ENCODE results near the gene SOSTDC1. TPM values are rescaled to one million over a fixed set of nuclear protein-coding genes. Genes with fewer than 3 reads are reported as not detected.

Gene SOSTDC1
- total RNA-seq, 2 experiments from 2014 or later = not detected

DNA sequence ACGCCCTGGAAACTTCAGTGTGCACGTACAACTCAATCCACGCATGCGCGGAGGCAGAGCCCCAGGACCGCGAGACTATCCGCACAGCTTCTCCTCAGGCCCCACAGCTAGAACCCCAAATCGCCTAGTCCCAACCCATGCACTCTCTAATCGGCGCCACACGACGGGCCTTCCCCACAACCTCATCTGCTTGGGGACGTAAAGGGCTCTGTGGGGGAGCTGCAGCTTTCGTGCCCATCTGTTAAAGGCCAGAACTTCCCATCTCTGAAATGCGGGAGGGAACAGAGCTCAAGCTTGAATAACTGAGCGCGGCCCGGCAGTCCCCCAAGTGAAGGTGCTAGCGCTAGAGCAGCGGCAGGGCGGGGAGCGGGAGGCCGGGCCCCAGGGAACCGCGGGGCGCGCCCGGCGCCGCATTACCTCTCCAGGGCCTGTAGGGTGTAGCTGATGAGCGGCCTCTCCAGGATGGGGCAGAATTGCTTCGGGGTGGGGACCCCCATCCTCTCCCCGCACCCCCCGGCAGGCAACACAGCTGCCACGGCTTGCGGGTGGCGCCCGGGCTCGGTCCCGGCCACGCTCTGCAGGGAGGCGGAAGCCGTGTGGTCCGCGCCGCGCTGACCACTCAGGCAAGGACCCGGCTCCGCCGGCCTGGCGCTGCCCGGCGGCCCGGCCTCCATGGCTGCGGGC is 44.7 kb downstream of the SOSTDC1 start:
- TF ChIP-seq, protein P1, sequence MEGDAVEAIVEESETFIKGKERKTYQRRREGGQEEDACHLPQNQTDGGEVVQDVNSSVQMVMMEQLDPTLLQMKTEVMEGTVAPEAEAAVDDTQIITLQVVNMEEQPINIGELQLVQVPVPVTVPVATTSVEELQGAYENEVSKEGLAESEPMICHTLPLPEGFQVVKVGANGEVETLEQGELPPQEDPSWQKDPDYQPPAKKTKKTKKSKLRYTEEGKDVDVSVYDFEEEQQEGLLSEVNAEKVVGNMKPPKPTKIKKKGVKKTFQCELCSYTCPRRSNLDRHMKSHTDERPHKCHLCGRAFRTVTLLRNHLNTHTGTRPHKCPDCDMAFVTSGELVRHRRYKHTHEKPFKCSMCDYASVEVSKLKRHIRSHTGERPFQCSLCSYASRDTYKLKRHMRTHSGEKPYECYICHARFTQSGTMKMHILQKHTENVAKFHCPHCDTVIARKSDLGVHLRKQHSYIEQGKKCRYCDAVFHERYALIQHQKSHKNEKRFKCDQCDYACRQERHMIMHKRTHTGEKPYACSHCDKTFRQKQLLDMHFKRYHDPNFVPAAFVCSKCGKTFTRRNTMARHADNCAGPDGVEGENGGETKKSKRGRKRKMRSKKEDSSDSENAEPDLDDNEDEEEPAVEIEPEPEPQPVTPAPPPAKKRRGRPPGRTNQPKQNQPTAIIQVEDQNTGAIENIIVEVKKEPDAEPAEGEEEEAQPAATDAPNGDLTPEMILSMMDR (conservative IDR thresholded peaks at IDR 0.05; ENCODE audit: low read length) = no peak
- no peak for TF ChIP-seq EZH2phosphoT487 (IDR thresholded peaks at IDR 0.05; ENCODE audit: borderline replicate concordance, low read depth, low read length)
- H3K4me2 ChIP-seq (ENCODE audit: low read length) = peak overlapping the region; percentile 31; the same call in 1 of the 2 replicates
- no TSS peak for BruUV-seq (replicated peaks)
- DNase-seq (ENCODE audit: low spot score) = no peak
- no peaks in the 10 kb centered on the region for H3K9me3 ChIP-seq (ENCODE audit: low read length)
- H3K4me3 ChIP-seq (ENCODE audit: low read depth, low read length, poor library complexity, severe bottlenecking) = no peak overlapping the region
- intact Hi-C loops (cut with micrococcal nuclease; ENCODE audit: unreplicated experiment) = no loop called here
- no peaks in the 10 kb centered on the region for H3K79me2 ChIP-seq (ENCODE audit: insufficient read depth, low read depth, low read length)
- H4K20me1 ChIP-seq (ENCODE audit: insufficient read depth, low read length) = no peaks in the 10 kb centered on the region
- H3K9me2 ChIP-seq (ENCODE audit: insufficient read depth, low read length) = no peaks in the 10 kb centered on the region
- POLR2A ChIA-PET = no interaction called here
- no peak overlapping the region for H2AFZ ChIP-seq (ENCODE audit: low read length)
- H3K36me3 ChIP-seq (ENCODE audit: insufficient read depth, low read length) = no peaks in the 10 kb centered on the region
- H3K27ac ChIP-seq (ENCODE audit: low read depth, low read length, poor library complexity, severe bottlenecking) = no peak overlapping the region
- CTCF ChIA-PET (ENCODE audit: unreplicated experiment) = no interaction called here
- H3K4me1 ChIP-seq (ENCODE audit: insufficient read depth, low read length, poor library complexity, severe bottlenecking) = no peaks in the 10 kb centered on the region

DNA sequence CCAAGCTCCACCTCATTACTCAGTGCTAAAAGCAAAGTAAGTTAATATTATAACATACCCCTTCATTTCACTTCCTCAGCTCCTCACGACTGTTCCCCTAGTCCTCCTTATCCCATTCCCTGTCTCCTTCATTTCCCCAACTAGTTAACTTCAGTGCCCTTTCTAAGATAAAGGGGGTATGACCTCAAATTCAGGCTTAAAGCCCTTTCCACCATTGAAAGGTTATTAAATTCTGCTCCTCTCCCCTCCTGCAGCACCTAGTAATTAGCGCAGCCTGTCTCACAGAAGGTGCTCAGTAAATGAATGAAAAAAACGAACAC is 45.2 kb downstream of the SOSTDC1 start:
- H3K27ac ChIP-seq (ENCODE audit: low read depth, low read length, poor library complexity, severe bottlenecking) = no peak overlapping the region
- no peaks in the 10 kb centered on the region for H4K20me1 ChIP-seq (ENCODE audit: insufficient read depth, low read length)
- POLR2A ChIA-PET = no interaction called here
- no peak overlapping the region for H2AFZ ChIP-seq (ENCODE audit: low read length)
- intact Hi-C loops (cut with micrococcal nuclease; ENCODE audit: unreplicated experiment) = no loop called here
- H3K9me3 ChIP-seq (ENCODE audit: low read length) = no peaks in the 10 kb centered on the region
- BruUV-seq (replicated peaks) = no TSS peak
- no peaks in the 10 kb centered on the region for H3K79me2 ChIP-seq (ENCODE audit: insufficient read depth, low read depth, low read length)
- H3K4me2 ChIP-seq (ENCODE audit: low read length) = peak overlapping the region; percentile 31; the same call in 1 of the 2 replicates
- TF ChIP-seq, protein P1 (conservative IDR thresholded peaks at IDR 0.05; ENCODE audit: low read length) = no peak
- TF ChIP-seq EZH2phosphoT487 (IDR thresholded peaks at IDR 0.05; ENCODE audit: borderline replicate concordance, low read depth, low read length) = no peak
- CTCF ChIA-PET (ENCODE audit: unreplicated experiment) = no interaction called here
- no peaks in the 10 kb centered on the region for H3K9me2 ChIP-seq (ENCODE audit: insufficient read depth, low read length)
- no peak for DNase-seq (ENCODE audit: low spot score)
- no peak overlapping the region for H3K4me3 ChIP-seq (ENCODE audit: low read depth, low read length, poor library complexity, severe bottlenecking)
- no peaks in the 10 kb centered on the region for H3K36me3 ChIP-seq (ENCODE audit: insufficient read depth, low read length)
- H3K4me1 ChIP-seq (ENCODE audit: insufficient read depth, low read length, poor library complexity, severe bottlenecking) = no peaks in the 10 kb centered on the region

DNA sequence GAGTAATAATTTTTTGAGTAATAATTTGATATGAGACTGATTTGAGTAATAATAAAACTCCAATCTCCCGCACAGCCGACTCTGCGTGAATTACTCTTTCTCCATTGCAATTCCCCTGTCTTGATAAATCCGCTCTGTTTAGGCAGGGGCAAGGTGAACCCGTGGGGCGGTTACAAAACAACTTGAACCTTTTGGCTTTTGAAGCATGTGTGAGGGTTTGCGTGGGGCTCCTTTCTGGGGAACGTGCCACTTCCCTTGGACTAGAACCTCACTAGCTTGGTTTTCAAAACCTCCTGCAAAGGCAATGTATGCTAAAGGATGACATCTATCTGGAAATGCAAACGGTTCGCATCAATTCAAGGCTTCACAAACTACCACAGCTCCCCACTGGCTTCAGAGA is 45.7 kb downstream of the SOSTDC1 start:
- Histone ChIP-seq H2AFZ (ENCODE audit: low read length) (no peak overlapping the region), H3K4me2 (ENCODE audit: low read length) (no peak overlapping the region), H3K36me3 (ENCODE audit: insufficient read depth, low read length) (no peaks in the 10 kb centered on the region), H3K9me2 (ENCODE audit: insufficient read depth, low read length) (no peaks in the 10 kb centered on the region), H4K20me1 (ENCODE audit: insufficient read depth, low read length) (no peaks in the 10 kb centered on the region), H3K27ac (ENCODE audit: low read depth, low read length, poor library complexity, severe bottlenecking) (no peak overlapping the region), H3K4me3 (ENCODE audit: low read depth, low read length, poor library complexity, severe bottlenecking) (no peak overlapping the region), H3K4me1 (ENCODE audit: insufficient read depth, low read length, poor library complexity, severe bottlenecking) (no peaks in the 10 kb centered on the region), H3K79me2 (ENCODE audit: insufficient read depth, low read depth, low read length) (no peaks in the 10 kb centered on the region), H3K9me3 (ENCODE audit: low read length) (no peaks in the 10 kb centered on the region)
- POLR2A ChIA-PET = no interaction called here
- no TSS peak for BruUV-seq (replicated peaks)
- intact Hi-C loops (cut with micrococcal nuclease; ENCODE audit: unreplicated experiment) = no loop called here
- TF ChIP-seq EZH2phosphoT487 (IDR thresholded peaks at IDR 0.05; ENCODE audit: borderline replicate concordance, low read depth, low read length) = no peak
- TF ChIP-seq, protein P1 (conservative IDR thresholded peaks at IDR 0.05; ENCODE audit: low read length) = no peak
- no peak for DNase-seq (ENCODE audit: low spot score)
- CTCF ChIA-PET (ENCODE audit: unreplicated experiment) = no interaction called here
